Glutamatergic neuron (in vitro differentiated cells): ENCODE results near the gene LYPD5. TPM values are rescaled to one million over a fixed set of nuclear protein-coding genes. Genes with fewer than 3 reads are reported as not detected.

Experiments used
- DNase-seq: peaks from one replicate; pipeline ENCODE4 v3.0.0; 2022
- H3K27ac Mint-ChIP-seq: one replicate; pipeline ENCODE4 v1.8.0; 2020; ENCODE audit warnings: mild to moderate bottlenecking, mixed read lengths, inconsistent platforms; ENCODE audit not compliant: unreplicated experiment
- H3K27me3 Mint-ChIP-seq: one replicate; pipeline ENCODE4 v1.8.0; 2020; ENCODE audit warnings: mild to moderate bottlenecking, moderate library complexity, mixed read lengths, inconsistent platforms; ENCODE audit not compliant: unreplicated experiment
- H3K36me3 Mint-ChIP-seq: one replicate; pipeline ENCODE4 v1.8.0; 2020; ENCODE audit warnings: mild to moderate bottlenecking, mixed read lengths, inconsistent platforms; ENCODE audit not compliant: unreplicated experiment
- H3K4me1 Mint-ChIP-seq: one replicate; pipeline ENCODE4 v1.8.0; 2020; ENCODE audit warnings: mild to moderate bottlenecking, low read depth, mixed read lengths, inconsistent platforms; ENCODE audit not compliant: unreplicated experiment
- H3K4me3 Mint-ChIP-seq: one replicate; pipeline ENCODE4 v1.8.0; 2020; ENCODE audit warnings: mild to moderate bottlenecking, mixed read lengths, inconsistent platforms; ENCODE audit not compliant: unreplicated experiment
- H3K9me3 Mint-ChIP-seq: one replicate; pipeline ENCODE4 v1.8.0; 2020; ENCODE audit warnings: mild to moderate bottlenecking, moderate library complexity, mixed read lengths, inconsistent platforms; ENCODE audit not compliant: unreplicated experiment
- CTCF ChIP-seq: fragments of 200-600 bp; sonication (generic); IDR thresholded peaks from one replicate; pipeline ENCODE4 v1.5.0; 2021; ENCODE audit not compliant: partially characterized antibody, unreplicated experiment
- total RNA-seq: library from RNA; stranded (reverse); fragmentation: NEBNext Ultra II Directional; extraction: Animal tissue kit (Norgen Biotek cat#: 25700); gene quantifications from one replicate; pipeline ENCODE4 v1.2.1, GENCODE V29; 2021; ENCODE audit not compliant: unreplicated experiment

LYPD5 gene
- total RNA-seq, 1 donor from 2014 or later = not detected

- TF ChIP-seq CTCF = no peak
- Mint-ChIP-seq H3K27ac (no peak overlapping the region), H3K36me3 (peaks cover 8% of the 10 kb centered on the region), H3K27me3 (peaks cover 10% of the 10 kb centered on the region), H3K4me1 (no peaks in the 10 kb centered on the region), H3K9me3 (peaks cover 3% of the 10 kb centered on the region), H3K4me3 (no peak overlapping the region)
- no peak for DNase-seq
Observed at GRCh38 chr19:43747557-43748204, 54.6 kb downstream of the LYPD5 start.

Other genes with a start within 250 kb of the LYPD5 start
- gene XRCC1, start 226.9 kb downstream of the LYPD5 start, total RNA-seq = 39.5 TPM
- gene PINLYP, start 226.6 kb downstream of the LYPD5 start, total RNA-seq = 0.96 TPM
- gene IRGQ, start 206.3 kb downstream of the LYPD5 start, total RNA-seq = 184 TPM
- gene ZNF576, start 205.9 kb downstream of the LYPD5 start, total RNA-seq = 15.0 TPM
- 0.51 TPM for gene SRRM5, start 190.4 kb downstream of the LYPD5 start, total RNA-seq
- 139 TPM for gene ZNF428, start 182.8 kb downstream of the LYPD5 start, total RNA-seq
- 52.4 TPM for gene CADM4, start 162.6 kb downstream of the LYPD5 start, total RNA-seq
- gene PLAUR, start 132.3 kb downstream of the LYPD5 start, total RNA-seq = 2.9 TPM
- not detected for gene IRGC, start 86.4 kb downstream of the LYPD5 start, total RNA-seq
- gene SMG9, start 47.5 kb downstream of the LYPD5 start, total RNA-seq = 34.1 TPM
- 0.44 TPM for gene KCNN4, start 21.5 kb downstream of the LYPD5 start, total RNA-seq
- gene ZNF283, start 24.9 kb upstream of the LYPD5 start, total RNA-seq = 13.0 TPM
- 3.0 TPM for gene ZNF404, start 81.5 kb upstream of the LYPD5 start, total RNA-seq
- gene ZNF45, start 132.8 kb upstream of the LYPD5 start, total RNA-seq = 12.1 TPM
- gene ZNF221, start 148.8 kb upstream of the LYPD5 start, total RNA-seq = 16.1 TPM
- 12.3 TPM for gene ZNF155, start 181.7 kb upstream of the LYPD5 start, total RNA-seq
- 2.8 TPM for gene ZNF230, start 200.5 kb upstream of the LYPD5 start, total RNA-seq
- gene ZNF222, start 222.9 kb upstream of the LYPD5 start, total RNA-seq = 12.2 TPM
- gene ZNF223, start 249.6 kb upstream of the LYPD5 start, total RNA-seq = 7.6 TPM